C1 segment of cervical spinal cord (tissue), 14 donors: ENCODE results near the gene UBXN2A.
A peak's percentile ranks its signal among the peaks of the same experiment; 100 is the strongest.

ENCODE experiments used
- DNase-seq, 14 donors: peaks; one replicate each; lab custom pipeline; 2025; lab: John Stamatoyannopoulos, UW

Gene UBXN2A, protein sequence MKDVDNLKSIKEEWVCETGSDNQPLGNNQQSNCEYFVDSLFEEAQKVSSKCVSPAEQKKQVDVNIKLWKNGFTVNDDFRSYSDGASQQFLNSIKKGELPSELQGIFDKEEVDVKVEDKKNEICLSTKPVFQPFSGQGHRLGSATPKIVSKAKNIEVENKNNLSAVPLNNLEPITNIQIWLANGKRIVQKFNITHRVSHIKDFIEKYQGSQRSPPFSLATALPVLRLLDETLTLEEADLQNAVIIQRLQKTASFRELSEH

DNA sequence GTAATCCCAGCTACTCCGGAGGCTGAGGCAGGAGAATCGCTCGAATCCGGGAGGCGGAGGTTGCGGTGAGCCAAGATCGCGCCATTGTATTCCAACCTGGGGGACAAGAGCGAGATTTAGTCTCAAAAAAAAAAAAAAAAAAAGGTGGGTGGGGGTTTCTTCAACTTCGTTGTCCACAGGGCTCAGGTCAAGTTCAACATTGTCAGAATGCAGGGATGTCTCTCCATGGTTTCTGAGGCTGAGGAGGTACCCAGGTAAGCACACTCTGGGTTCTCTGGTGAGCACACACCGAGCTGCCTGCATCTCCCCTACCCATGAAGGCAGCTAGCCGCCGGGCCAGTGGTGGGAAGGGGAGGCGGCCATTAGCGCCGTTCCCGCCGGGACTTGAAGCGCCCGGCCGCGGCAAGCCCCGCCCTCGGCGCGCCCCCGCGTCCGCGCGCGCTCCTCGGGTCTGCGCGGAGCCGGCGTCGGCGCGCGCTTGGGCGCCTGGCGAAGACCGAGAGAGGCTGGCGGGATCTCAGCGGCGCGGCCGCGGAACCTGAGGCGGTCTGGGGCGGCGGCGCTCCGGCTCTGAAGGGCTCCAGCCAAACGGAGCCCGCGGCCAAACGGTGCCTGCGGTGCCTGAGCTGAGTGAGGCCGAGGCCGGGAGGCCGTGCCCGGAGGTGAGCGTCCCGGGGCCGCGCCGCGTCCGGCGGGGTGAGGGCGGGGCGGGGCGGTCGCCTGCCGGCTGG is at the start of gene UBXN2A:
Gene UBXN2A (plus strand): TSS at position 477 of the 731 bp plus-strand sequence. CDS start 17,852 bp downstream, outside the sequence.
- peak in 13 of 14 donors; percentile 8 to 84 (median 63) for DNase-seq

DNA sequence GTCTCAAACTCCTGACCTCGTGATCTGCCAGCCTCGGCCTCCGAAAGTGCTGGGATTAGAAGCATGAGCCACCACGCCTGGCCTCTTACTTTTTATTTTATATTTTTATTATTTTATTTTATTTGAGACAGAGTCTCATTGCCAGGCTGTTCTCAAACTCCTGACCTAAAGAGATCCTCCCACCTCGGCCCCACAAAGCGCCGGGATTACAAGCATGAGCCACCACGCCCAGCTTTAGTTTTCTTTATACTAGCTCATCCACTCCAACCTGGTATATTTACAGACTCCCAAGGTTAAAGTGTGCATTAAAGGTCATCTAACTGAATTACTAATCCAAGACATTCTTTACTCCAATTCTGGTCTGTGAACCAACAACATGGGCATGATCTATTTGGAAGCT is 40.1 kb upstream of the UBXN2A start:
- no peak for DNase-seq

DNA sequence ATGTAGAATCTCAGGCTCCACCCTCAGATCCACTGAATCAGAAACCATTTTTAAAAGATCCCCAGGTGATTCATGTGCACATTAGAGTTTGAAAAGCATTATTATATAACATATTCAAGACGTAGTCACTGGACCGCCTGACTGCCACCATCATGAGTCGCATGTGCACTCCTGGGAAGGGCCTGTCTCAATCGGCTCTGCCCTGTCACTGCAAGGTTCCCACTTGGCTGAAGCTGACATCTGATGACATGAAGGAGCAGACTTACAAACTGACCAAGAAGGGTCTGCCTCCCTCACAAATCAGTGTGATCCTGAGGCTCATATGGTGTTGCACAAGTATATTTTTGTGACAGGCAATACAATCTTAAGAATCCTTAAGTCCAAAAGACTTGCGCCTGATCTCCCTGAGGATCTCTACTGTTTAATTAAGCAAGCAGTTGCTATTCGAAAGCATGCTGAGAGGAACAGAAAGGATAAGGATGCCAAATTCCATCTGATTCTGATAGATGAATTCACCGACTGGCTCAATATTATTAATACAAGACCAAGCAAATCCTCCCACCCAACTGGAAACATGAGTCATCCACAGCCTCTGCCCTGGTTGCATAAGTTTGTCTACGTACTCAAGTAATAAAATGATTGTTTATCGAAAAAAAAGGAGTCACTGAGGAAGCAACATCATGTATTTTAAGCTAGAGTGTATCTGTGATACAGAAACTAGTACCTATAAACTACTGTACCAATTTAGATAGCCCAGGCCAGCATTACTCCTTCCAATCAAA is 39.5 kb upstream of the UBXN2A start:
- peak in 1 of 14 donors; percentile 1 for DNase-seq

DNA sequence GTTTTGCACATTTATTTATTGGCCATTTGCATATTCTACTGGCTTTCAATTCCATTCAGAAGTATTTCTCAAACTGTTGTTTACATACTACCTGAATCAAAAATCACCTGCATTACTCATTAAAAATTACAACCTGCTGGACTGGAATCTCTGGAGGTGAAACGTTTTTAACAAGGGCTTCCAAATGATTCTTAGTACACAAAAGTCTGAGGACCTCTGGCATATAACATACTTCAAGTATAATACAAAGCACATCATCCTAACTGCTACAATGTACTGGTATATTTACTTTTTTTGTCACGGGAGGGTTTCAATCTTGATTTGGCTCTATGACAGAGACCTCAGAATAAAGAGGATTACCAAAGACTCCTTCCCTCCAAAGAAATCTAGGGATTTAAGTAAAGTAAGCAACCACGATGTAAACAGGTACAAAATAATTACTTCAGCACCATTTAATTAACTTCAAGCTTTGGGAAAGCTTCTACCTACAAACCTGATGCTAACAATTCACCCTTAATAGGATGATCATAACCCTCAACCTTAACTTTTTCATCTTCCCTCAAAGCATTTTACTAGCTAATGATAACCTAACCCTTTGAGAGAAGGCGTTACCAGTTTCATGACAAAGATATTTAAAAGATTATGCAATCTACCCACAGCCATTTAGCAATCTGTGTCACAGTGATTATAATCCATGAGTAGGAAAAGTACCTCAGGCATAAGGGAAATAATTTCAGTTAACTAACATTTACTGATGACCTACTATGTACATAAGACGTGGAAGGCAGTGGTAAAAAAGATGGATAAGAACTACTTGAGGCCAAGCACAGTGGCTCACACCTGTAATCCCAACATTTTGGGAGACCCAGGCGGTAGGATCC is 38.1 kb upstream of the UBXN2A start:
- DNase-seq: no peak

DNA sequence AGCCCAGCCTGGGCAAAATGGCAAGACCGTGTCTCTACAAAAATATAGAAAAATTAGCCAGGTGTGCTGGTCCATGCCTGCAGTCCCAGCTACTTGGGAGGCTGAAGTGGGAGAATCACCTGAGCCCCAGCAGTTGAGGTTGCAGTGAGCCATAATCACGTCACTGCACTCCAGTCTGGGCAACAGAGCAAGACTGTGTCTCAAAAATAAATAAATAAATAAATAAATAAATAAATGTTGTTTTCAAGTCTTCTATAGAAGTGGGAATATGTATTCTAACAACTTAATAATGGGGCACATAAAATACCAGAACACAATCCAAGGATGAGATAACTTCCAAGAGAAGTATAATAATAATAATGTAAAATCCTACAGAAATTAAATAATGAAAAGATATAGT is 37.2 kb upstream of the UBXN2A start:
- no peak for DNase-seq

DNA sequence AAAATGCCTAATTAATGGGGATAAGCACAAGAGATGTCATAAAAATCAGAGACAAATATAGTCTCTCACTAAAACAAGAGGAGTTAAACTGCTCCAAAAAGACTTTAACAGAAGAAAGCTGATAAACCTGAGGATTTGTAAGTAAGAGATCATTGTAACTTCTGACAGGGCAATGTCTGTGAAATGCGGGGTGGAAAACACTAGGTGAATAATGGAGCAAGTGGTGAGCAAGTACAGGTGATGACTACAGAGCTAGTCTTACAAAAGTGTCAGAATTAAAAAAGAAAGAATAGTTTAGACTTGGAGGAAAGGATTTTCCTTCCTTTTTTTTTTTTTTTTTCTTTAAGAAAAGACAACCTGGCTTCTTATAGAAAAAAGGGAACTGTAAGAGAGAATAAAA is 36.0 kb upstream of the UBXN2A start:
- no peak for DNase-seq

DNA sequence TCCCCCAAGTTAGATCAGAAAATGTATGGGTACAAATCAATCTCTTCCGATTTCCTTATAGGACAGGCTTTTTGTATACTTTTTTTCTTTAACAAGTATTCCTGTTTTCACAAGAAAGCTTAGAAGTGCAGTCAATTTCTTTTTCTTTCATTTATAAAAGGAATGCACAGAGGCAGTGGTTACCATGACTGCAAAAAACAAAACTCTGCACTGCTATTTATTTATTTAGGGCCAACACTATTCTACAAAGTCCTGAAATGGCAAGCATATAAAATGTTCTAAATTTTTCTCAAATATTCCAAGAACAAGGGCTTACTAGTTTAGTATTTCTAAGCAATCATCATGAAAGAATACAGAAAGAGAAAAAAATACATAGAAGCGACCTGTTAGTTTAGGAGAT is 35.6 kb upstream of the UBXN2A start:
- DNase-seq: no peak

DNA sequence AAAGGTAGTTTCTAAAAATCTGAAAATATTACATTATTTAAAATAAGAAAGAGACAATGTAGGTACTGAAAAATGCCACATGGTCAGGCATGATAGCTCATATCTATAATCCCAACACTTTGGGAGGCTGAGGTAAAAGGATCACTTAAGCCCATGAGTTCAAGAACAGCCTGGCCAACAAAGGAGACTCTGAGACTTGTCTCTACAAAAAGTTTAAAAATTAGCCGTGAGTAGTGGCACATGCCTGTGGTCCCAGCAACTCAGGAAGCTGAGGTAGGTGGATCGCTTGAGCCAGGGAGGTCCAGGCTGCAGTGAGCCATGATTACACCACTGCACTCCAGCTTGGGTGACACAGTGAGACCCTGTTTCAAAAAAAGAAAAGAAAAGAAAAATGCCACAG is 35.1 kb upstream of the UBXN2A start:
- no peak for DNase-seq

DNA sequence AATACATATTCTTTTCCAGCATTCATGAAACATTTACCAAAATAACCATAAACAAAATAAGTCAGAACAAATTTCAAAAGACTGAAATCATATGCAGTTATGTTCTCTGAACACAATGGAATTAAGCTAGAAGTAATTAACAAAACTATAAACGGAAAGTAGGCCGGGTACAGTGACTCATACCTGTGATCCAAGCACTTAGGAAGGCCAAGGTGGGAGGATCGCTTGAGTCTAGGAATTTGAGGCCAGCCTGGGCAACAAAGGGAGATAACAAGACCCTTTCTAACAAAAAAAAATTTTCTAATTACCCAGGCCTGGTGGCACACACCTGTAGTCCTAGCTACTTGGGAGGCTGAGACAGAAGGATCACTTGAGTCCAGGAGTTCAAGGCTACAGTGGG is 28.2 kb upstream of the UBXN2A start:
- no peak for DNase-seq

DNA sequence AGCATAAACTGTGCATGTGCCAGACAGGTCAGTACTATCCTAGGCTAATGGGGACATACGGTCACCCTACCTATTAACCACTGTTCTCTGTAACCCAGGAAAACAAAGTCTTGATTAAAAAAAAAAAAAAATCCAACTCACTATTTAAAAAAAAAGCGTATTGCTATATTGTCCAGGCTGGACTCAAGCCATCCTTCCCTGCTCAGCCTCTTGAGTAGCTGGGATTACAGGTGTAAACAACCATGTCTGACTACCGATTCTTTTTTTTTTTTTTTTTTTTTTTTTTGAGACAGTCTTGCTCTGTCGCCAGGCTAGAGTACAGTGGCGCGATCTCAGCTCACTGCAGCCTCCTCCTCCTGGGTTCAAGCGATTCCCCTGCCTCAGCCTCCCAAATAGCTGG is 24.9 kb upstream of the UBXN2A start:
- DNase-seq: no peak

DNA sequence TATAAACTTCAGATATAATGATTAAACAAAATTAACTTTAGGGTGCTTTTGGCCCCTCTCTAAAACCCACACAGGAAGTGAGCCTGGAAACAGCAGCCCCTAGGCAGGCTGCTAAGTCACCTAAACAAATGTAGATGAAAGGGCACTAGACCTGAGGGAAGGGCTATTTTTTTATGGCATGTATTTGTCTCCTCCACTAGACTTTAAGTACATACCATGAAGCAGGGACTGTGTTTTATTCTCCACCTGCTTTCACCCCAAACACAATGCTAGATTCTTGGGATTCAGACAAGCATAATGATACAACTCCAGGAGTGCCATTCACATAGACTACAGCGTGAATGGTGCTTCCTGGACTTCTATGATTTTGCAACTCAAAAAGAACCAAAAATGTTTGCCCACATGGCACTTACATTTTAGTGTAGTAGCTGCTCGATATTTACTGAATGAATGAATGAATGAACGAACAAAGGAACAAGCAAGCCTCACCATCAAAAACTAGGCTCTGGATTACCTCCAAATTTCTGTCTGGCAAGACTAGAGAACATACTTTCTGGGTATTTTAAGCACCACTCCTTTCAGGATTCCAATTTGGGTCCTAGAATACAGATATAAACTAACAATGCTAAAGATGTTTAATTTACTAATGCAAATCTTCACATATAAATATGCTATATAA is 23.4 kb upstream of the UBXN2A start:
- no peak for DNase-seq

DNA sequence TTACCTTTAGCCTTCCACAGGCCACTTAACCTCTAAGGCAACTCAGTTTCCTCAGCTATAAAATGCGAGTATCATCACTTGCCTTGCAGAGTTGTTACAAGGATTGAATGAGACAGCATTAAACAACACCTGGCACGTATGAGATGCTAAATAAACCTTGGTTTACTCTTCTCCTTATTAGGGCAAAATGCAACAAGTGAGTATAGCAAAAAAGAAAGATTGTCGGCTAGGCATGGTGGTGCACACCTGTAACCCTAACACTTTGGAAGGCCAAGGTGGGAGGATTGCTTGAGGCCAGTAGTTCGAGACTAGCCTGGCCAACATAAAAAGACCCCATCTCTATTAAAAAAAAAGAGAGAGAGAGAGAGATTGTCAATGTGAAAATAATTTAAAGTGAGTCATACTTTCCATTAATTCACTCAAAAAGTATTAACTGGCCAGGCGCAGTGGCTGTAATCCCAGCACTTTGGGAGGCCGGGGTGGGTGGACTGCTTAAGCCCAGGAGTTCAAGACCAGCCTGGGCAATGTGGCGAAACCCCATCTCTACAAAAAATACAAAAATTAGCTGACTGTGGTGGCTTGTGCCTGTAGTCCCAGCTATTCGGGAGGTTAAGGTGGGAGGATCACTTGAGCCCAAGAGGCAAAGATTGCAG is 21.3 kb upstream of the UBXN2A start:
- no peak for DNase-seq

DNA sequence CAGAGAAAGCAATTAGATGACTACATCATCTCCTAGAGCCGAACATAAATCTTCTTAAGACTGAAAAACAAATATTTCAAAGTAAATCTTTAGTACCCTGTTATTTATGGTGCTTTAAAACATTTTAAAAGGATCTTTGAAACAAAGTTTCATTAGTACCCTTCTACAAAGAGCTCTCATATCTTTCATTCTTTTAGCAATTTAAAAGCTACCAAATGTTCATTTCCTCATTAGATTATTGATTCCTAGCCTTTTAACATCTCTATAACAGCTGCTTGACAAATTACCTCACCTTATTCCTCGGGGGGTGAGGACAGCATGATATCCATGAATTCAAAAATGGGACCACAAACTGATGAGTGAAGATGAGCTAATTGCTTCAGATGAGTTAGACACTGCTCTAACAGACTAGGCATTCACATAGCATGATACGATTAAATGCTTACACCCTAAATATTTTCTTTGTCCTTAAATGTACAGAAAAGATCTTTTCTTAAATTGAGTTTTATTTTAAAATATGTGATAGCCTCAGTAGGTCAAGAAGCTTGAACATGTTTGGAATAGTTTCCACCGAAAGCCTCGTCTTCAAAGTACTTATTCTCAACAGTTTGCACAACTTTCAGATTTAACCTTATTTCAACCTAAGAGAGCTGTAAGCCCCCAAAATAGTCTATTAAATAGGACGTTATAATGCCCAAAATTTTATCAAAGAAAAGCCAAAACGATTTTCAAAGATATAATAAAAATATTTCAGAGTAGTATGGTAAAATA is 15.5 kb upstream of the UBXN2A start:
- DNase-seq: peak in 1 of 14 donors; percentile 16

DNA sequence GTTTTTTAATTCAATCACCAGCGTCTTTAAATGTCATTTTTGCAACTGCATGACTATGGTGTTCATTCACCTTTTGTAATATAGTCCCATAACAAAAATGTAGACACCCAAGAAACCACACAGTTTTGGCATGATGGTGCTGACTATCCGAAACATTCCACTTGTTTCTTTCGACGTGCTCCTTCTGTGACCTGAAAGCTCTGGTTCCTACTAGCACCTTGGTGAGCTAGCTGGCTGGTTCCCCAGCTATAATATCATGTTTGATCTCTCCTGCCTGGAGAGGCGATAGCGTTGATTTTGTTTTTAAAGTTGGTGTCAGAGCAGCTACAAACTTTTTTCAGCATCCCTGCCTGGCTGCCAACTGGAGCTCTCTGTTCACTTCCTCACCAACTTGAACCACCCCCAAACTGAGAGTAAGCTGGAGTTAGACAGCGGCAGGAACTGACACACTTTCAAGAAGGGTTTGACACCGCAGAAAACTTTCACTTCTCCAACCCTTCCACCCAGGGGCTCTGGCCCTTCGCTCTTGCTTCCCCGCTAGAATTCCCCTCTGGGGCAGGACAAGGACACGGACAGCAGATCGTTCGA is 14.5 kb upstream of the UBXN2A start:
- peak in 11 of 14 donors; percentile 6 to 81 (median 60) for DNase-seq

DNA sequence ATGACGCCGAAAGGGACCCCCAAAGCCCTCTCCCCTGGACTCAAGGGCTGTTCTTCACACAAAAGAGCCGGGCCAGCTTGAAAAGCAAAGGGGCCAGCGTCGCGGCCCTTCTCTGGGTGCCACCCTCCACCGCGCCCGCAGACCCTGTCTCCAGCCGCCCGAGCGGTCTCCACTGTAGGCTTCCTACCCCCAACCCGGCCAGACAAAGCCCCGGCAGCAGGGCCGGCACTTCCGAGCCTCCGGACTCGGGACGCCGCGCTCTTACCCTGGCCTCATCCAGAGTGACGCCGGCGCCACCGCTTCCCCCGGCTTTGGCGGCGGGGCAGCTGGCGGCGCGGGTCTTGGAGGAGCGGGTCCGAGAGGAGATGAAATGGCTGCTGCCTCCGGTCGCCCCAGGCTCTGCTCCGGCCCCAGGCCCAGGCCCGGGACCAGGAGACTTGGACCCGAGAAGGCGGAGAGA is 13.9 kb upstream of the UBXN2A start:
- peak in 9 of 14 donors; percentile 53 to 84 (median 66) for DNase-seq

DNA sequence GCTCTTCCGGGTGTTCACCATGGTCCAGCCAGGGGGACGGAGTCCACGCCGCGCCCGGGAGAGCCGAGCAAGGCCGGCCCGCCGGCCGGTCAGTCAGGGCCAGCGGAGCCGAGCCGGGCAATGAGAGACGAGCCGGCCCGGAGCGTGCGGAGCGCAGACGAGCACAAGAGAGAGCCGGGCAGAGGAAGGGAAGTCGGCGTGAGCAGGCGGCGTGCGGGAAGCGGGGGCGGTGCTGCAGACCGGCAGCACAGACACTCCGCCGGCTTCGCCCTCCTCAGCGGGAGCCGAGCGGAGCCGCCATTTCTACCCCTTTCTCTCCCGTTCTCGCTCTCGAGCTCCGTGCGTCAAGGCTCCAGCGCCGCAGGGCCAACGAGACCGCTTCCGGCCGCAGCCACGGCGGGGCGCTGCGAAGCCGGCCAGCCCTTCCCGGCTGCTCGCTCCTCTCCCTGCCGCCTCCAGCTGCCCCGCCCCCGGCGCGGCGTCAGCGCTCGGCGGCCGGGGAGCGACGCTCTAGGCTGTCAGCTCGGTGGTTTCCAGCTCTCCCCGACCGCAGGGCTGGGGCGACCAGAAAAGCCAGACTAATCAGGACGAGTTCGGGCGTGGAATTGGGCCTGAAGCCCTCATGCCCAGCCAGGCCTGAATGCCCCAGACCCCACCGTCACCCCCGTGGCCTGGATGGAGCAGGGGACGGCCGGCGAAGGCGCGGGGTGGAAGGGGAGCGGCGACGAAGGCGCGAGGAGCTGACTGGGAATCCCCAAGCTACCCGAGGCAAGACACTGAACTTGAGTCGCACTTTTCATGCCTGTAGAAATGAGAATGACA is 13.3 kb upstream of the UBXN2A start, which contains the start of gene ATAD2B:
Gene ATAD2B (minus strand): TSS at position 374 of the 822 bp plus-strand sequence. CDS start 353 bp downstream, at position 21.
- peak; percentile 45 to 93 (median 85) for DNase-seq

DNA sequence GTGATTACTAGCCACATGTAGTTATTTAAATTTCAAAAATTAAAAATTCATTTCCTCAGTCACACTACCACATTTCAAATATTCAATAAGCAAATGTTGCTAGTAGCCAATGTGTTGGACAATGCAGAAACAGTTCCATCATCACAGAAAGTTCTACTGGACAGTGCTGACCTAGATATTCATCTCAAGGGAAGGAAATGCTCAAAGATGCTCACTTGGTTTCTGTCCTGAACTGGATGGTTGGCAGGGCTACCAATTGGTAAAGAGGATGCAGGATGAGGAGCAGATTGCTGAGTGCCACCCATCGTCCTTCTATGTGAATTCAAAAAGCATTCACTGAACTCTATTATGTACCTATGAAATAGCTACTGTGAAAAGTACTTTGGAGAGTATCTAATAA is 6.0 kb upstream of the UBXN2A start:
- peak in 1 of 14 donors; percentile 18 for DNase-seq
